ENCODE measurements around the gene GLRA1. TPM values are rescaled to one million over a fixed set of nuclear protein-coding genes. Genes with fewer than 3 reads are reported as not detected.

The GLRA1 gene
- total and polyA plus RNA-seq, 10 donors: not detected

DNA sequence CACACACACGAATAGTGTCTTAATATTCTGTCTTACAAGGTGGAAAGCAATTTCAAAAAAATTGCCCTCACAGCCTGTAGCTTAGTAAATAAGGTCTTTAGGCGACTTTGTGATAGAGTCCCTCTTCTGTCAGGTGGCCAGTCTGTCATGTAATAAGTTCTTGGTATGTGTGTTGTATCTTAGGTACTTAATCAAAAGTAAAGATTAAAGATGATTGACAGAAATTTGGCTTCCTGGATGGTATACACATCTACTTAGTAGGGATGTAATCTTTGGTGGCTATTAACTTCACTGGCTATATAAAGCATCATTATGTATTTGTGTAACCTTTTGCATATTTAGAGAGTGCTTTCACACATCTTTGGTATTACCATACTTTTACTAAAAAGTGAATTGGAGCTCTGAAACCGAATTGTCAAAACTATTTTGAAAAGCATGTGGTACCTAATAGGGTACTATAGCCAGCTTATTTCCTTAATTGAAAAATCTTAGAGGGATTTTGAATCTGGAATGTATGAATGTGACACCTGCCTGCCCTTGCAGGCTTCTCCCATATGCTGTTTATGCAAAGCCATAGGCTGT, 149.5 kb downstream of the GLRA1 start:
- 35 to 45% (median 43%) methylated on average over 3 of the region's 3 CpGs for WGBS, 5 donors
- peak overlapping the region in 1 of 8 donors; percentile 94 for H3K4me3 ChIP-seq
- H3K4me1 ChIP-seq: peaks cover 34 to 84% (median 79%) of the 10 kb centered on the region in 6 donors
- no peaks in the 10 kb centered on the region for H3K27me3 ChIP-seq (replicated peaks in 1 of 7)
- no peaks in the 10 kb centered on the region for H3K9me3 ChIP-seq
- no peak for DNase-seq
- H3K36me3 ChIP-seq: peaks cover 0 to 26% (median 2%) of the 10 kb centered on the region in 6 donors
- intact Hi-C loops (cut with DNase I; ENCODE audit: low total_unique reads): no loop called here
- H3K27ac ChIP-seq: peak overlapping the region in 2 of 8 donors; percentile 6 to 96
- TF ChIP-seq POLR2AphosphoS5 (IDR thresholded peaks at IDR 0.05) (no peak), POLR2A (IDR thresholded peaks at IDR 0.05) (no peak)
- TF ChIP-seq, protein P1, sequence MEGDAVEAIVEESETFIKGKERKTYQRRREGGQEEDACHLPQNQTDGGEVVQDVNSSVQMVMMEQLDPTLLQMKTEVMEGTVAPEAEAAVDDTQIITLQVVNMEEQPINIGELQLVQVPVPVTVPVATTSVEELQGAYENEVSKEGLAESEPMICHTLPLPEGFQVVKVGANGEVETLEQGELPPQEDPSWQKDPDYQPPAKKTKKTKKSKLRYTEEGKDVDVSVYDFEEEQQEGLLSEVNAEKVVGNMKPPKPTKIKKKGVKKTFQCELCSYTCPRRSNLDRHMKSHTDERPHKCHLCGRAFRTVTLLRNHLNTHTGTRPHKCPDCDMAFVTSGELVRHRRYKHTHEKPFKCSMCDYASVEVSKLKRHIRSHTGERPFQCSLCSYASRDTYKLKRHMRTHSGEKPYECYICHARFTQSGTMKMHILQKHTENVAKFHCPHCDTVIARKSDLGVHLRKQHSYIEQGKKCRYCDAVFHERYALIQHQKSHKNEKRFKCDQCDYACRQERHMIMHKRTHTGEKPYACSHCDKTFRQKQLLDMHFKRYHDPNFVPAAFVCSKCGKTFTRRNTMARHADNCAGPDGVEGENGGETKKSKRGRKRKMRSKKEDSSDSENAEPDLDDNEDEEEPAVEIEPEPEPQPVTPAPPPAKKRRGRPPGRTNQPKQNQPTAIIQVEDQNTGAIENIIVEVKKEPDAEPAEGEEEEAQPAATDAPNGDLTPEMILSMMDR (IDR thresholded peaks at IDR 0.05 in 8 of 11, conservative IDR thresholded peaks at IDR 0.05 in 3 of 11): no peak

DNA sequence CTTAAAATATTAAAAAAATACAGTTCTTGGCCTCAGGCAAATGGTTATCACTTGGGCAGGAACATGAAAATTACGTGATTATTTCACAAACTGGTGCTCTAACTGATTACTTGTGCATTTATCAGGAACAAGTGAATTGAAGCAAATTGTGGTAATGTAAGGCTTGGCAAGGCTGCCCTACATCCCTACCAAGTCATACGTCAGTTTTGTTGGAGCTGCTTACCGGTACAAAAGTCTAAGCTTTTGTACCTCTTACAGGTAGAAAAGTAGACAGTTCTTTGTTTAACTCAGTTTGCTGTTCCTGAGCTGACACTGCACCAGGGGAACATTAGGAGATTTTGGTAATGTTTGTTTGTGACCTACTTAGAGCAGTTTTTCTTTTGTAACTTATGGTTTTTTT, 150.7 kb downstream of the GLRA1 start:
- H3K4me1 ChIP-seq: peaks cover 31 to 81% (median 73%) of the 10 kb centered on the region in 6 donors
- TF ChIP-seq POLR2A (IDR thresholded peaks at IDR 0.05): no peak
- TF ChIP-seq, protein P1 (IDR thresholded peaks at IDR 0.05 in 8 of 11, conservative IDR thresholded peaks at IDR 0.05 in 3 of 11): no peak
- no peak for TF ChIP-seq POLR2AphosphoS5 (IDR thresholded peaks at IDR 0.05)
- DNase-seq: no peak
- peak overlapping the region in 5 of 8 donors; percentile 95 to 99 (median 96) for H3K27ac ChIP-seq
- intact Hi-C loops (cut with DNase I; ENCODE audit: low total_unique reads): no loop called here
- WGBS, 5 donors: 3 to 15% (median 4%) methylated on average over 3 of the region's 3 CpGs
- peaks cover 0 to 24% (median 2%) of the 10 kb centered on the region in 6 donors for H3K36me3 ChIP-seq
- no peaks in the 10 kb centered on the region for H3K9me3 ChIP-seq
- H3K4me3 ChIP-seq: peak overlapping the region in 7 of 8 donors; percentile 23 to 94 (median 85)
- H3K27me3 ChIP-seq (replicated peaks in 1 of 7): no peaks in the 10 kb centered on the region

DNA sequence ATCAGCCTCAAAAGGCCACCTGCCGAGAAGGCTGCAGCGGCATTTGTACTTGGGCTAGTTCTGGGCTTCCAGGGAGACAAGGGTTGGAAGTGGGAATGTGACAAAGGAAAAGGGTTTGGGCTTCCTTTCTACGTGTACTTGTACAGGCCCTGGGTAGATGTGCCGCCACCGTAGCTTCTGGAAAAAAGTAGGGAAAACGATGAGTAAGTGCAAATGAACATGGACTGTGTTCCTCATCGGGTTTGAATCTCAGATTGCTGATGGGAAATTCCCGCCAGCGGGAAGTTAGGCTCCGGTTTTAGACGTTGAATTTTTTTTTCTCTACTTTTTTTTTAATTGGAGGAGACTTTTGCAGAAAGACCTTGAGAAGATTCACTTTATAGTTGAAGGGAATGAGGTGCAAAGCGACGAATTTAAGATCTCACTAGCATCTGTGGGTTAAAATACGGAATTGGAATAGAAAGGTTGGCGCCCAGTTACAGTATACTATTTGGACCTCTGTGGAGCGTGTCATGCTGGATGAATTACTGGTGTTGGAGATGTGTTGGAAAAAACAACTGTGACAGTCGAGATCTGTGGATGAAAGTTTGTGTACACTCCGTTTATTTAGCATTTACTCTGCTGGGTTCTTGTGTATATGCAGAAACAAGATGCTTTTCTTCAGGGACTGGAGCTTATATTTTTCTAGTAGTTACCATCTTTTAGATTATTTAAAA, 151.6 kb downstream of the GLRA1 start:
- 0 to 2% (median 1%) methylated on average over 18 of the region's 18 CpGs for WGBS, 5 donors
- Histone ChIP-seq H3K27me3 (replicated peaks in 1 of 7) (no peaks in the 10 kb centered on the region), H3K27ac (peak overlapping the region; percentile 83 to 99 (median 96)), H3K4me3 (peak overlapping the region; percentile 78 to 94 (median 84)), H3K36me3 (peaks cover 0 to 14% (median 0%) of the 10 kb centered on the region in 6 donors), H3K4me1 (peaks cover 29 to 72% (median 65%) of the 10 kb centered on the region in 6 donors), H3K9me3 (no peaks in the 10 kb centered on the region)
- intact Hi-C loops (cut with DNase I; ENCODE audit: low total_unique reads): no loop called here
- DNase-seq: no peak
- TF ChIP-seq POLR2AphosphoS5 (IDR thresholded peaks at IDR 0.05): no peak
- no peak for TF ChIP-seq POLR2A (IDR thresholded peaks at IDR 0.05)
- TF ChIP-seq, protein P1 (IDR thresholded peaks at IDR 0.05 in 8 of 11, conservative IDR thresholded peaks at IDR 0.05 in 3 of 11): no peak

Small RNA genes lying within 50 kb of the gene (small RNA-seq; reads per million reads assigned to genes)
- gene RNA5SP198: 0 to 0.07 (median 0) reads per million in 4 donors

Other genes with a start within 250 kb of the GLRA1 start
- 100 to 1,000 TPM; 320 to 963 (median 552) TPM for gene SPARC, start 237.9 kb downstream of the GLRA1 start, total RNA-seq
- gene SPARC, start 237.9 kb downstream of the GLRA1 start, polyA plus RNA-seq: 100 to 1,000 TPM in 2 of 3 donors, 10 to 100 TPM in 1; 76.5 to 195 (median 135) TPM
- 100 to 1,000 TPM in 1 of 7 donors, 10 to 100 TPM in 6; 63.7 to 101 (median 92.9) TPM for gene ATOX1, start 166.2 kb downstream of the GLRA1 start, total RNA-seq
- gene ATOX1, start 166.2 kb downstream of the GLRA1 start, polyA plus RNA-seq: 100 to 1,000 TPM; 146 to 263 (median 211) TPM
- 100 to 1,000 TPM; 145 to 167 (median 159) TPM for gene G3BP1, start 152.9 kb downstream of the GLRA1 start, total RNA-seq
- gene G3BP1, start 152.9 kb downstream of the GLRA1 start, polyA plus RNA-seq: 10 to 100 TPM; 16.1 to 37.1 (median 31.1) TPM